ENCODE results near the gene CD74.

CD74 gene

DNA sequence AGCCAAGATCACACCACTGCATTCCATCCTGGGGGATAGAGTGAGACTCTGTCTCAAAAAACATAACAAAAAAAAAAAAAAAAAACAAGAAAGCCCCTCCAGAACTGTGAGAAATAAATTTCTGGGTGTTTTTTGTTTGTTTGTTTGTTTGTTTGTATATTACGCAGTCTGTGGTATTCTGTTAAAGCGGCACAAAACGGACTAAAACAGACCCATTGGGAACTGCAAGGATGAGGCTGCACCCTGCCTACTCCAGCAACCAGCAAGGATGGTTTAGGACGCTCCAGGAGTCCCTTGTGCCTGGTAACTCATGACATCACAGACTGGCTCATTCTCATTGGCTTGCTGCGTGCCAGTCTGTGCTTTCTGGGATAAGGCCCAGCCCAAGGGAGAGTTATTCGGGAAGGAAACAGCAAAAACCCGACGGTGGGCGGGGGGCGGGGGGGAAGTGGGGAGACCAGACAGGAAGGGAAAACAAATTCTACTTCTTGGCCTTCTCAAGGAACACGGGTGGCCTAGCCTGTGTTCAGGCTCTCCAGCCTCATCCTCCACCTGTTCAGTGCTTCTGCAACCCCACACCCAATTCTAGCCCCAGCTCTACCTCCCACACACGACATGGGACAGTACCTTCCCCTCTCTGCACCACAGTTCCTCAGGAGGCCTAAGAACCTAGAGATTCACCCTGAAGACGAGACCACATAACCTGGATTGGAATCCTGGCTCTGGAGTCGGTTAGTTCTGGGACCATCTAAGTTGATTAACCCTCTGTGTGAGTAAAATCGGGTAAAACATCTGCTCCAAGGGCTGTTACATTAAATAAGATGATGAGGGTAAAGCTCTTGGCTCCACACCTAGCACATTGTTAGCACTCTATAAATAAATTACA is 2.8 kb downstream of the CD74 start:
- peak; percentile 86 for DNase-seq

DNA sequence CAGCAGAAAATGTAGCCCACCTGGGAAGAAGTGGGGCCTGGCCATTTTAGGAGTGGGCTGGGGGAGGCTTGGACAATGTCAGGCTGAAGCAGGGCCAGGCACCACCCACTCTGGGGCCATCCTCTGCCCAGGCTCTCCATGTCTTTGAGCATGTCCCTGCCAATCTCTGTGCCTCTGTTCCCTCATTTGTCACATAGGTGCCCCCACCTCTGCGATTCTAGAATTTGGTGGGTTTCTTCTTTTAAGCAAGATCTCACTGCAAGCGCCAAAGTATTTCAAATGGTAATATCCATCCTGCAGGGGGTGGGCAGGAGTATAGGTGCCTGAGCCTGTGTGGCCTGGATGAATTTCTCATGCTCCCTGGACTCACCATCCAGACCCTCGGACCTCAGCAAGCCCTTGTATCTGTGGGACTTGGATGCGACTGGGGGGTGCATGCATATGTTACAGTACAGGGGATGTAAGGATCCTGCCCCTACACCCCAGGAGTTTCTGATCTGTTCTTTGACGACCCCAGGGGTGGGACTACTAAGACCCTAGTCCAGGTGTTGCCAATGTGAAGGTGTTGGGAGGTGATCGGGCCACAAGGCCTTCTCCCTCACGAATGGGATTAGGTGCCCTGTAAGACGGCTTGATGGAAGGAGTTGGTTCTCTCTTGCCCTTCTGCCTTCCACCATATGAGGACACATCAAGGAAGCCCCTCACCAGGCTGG is 4.3 kb downstream of the CD74 start:
- DNase-seq = no peak

DNA sequence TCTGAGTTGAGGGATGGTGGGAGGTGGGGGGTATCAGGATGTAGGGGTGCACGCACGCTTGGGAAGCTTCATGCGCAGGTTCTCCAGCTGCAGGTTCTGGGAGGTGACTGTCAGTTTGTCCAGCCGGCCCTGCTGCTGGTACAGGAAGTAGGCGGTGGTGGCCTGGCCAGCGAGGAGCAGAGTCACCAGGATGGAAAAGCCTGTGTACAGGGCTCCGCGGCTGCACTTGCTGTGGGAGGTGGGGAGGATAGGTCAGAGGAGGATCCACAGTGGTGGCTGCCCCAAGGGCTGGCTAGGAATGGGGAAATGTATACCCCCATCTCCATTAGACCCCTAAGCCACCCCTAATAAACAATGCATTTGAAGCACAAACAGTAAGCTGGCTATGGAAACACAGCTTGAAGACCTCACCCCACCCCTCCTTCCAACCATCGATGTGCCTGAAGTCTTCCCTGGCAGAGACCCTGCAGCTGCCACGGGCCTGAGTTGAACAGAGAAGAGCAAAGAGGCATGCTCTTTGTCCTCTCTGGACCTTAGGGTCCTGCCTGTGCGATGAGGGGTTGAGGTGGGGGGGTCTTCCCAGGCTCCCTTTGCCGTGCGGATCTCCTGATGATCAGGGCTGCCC is 5.5 kb downstream of the CD74 start:
- DNase-seq = peak in 1 of 2 experiments; percentile 30

DNA sequence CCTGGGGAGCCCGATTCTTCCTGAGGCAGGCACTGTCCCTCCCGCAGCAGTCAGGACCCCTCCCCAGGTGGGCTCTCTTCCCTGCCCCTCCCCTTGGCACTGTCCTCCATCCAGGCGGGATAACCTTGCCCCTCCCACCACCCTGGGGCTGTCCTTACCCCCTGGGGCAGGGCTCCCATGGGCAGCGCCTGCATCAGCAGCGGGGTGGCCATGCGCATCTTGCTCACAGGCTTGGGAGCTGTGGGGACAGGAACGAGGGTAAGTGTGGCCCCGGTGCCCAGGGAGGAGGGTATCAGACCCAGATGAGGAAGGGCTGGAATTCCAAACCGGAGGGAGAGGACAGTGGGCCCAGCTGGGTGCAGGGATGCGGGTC is 6.0 kb downstream of the CD74 start:
- no peak for DNase-seq

DNA sequence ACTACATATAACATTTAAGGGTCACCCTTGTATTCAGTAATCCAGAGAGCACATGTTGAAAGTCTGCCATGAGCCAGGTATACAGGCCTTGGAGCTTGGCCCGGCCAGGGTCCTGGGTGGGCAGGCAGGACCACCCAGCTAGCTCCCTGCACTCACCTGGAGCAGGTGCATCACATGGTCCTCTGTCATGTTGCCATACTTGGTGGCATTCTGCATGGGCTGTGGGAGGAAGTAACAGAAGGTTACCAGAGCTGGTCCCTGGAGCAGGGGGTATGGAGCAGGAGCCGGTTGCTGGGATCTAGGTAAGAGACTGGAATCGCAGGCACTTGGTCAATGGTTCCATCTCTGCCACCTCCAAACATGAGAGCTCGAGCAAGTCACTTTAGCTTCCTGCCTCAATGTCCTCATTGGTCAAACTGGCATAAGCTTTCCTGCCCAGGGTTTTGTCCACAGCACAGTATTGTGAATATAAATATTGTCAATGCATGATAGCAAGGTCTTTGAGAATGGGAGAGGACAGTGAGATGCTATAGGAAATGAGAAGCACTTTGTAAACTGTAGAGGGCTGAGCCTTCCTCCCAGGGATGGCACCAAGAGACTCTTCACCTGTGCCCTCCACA is 6.5 kb downstream of the CD74 start:
- no peak for DNase-seq

DNA sequence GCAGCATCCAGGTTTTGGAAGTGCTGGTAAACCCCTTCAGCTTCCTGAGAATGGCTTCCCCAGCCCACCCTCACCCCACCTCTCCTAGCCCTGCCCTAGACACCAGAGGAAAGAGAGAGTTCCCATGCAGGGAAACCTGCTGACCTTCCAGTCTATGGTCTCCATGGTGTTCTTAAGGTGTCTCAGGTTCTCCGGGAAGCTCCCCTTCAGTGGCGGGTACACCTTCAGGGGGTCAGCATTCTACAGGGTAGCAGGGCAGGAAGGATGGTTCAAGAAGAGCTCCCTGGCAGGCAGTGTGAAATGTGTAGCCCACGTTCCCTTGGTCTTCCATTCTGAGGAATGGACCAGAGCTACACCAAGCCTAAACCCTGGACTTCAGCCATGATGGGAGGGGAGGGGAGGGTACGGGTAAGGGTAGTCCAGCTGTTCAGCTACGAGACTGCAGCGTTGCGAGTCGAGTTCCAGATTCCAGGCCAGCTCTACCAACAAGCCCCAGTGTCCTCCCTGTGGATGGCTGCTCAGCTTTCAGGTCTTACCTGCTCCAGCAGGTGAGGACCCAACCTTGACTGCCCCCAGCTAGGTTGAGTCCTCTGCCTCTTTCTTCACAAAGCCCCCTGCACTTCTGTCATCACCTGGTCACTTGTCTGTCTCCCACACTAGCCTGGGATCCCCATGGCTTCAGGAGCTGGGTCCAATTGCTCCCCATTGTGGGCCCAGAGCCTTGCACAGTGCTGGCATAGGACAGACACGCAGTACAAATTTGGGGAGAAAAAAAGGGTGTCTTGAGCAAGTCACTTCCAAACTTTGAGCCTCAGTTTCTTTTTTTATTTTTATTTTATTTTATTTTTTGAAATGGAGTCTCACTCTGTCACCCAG is 7.5 kb downstream of the CD74 start:
- DNase-seq = no peak

DNA sequence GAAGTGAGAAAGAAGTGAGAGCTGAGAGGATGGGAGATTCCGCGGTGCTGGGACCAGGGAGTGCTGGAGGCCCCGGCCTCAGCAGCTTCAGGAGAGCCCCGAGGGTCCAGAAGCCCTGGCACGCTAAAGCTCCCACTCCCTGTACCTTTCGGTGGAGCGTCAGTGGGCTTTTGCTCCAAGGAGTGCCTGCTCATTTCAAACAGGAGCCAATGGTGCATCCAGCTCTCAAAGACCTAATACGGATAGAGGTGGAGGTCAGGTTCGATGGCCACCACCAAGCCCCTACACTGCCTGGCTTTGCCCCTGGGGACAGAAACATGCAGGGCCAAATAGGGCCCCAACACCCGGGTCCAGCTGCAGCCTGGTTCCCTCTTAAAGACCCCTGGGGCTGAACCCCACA is 8.2 kb downstream of the CD74 start:
- no peak for DNase-seq

DNA sequence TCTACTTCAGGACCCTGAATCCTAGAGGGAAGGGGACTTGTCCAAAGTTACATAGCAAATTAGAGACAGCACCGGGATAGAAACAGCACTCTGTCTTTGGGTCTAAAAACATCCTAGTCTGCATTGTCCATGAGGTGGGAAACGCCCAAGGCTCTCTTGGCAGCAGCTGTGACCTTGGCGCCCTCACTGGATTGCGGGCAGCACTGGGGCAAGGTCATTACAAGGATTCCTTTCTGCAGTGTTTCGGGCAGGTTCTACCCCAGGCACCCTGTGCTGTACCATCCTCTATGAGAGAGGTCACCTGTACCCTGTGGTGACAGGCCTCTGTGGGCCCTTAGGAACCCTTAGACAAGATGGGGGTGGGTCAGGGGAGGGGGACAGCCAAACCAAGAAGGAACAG is 8.6 kb downstream of the CD74 start:
- no peak for DNase-seq

DNA sequence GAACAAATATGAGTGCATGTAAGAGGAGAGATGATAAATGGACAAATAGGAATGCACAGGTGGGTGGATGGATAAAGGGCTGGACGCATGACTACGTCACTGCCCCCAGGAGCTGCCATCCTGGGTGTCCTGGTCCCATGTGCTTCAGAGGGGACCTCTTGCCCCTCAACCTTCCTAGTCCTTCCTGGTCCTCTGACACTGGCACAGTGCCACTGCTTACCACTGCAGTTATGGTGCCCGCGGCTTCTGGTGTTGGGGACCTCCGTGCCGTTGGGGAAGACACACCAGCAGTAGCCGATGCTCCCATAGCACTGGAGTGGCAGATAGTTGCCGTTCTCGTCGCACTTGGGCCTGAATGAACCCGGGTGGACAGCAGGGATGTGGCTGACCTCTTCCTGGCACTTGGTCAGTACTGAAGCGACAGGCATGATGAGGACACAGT is 9.8 kb downstream of the CD74 start:
- DNase-seq = no peak

DNA sequence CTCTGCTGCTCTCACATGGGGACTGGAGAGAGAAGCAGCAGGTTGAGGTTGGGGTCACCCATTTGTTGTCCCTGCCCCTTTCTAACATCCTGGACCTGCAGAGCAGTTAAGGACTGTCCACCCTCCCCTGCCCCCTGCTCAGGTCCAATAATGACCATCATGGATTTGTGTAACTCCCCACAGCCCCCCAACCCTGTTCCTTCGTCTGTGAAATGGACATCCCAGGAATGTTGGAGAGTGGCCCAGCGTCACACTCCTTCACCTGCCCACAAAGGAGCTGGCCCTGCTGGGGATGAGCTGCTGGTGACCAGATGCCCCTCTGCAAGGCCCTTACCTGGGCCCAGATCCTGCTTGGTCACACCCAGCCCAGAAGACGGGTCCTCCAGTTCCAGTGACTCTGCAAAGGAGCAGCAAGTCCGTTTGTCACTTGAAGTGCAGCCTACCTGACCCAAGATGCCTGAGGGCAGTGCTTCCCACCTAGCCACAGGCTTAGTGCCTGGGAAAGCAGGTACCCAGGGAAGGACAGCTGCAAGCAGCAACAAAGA is 10.4 kb downstream of the CD74 start:
- no peak for DNase-seq

DNA sequence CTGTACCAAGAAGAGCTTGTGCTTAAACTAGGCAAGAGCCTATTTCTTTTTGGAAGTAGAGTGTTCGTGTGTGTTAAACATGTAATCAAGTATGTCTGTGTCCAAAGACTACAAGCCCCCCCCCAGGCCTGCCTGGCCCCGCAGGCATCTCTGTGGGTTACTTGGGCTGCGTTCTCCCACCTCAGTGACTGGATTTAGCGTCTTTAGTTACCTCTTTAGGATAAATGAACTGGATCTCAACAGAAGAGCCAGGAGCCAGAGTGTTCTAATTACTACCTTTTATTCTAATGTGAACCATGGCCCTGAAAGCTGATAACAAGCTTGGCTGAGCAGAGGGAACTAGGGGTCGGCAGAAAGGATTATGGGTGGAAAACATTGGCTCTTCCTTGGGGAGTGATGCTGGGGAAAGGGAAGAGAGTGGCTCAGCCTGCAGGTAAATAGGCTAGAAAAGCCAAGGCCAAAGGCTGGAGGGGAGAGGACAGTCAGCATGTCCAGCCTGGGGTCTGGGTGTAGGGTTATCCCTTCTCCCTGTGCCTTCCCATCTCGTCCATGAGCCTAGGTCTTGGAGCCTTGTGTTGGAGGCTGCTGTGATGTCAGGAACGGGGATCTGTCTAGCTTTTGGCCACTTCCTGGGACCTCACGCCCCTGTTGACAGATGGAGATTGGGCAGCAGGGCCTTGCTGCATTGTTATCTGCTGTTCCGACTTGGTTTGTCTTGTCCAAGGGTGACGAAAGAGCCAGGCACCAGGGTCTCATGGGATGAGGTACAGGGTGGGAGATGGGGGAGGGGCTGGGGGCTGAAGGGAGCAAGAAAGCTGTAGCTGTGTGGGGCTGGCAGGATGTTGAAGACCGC is 11.1 kb downstream of the CD74 start:
- no peak for DNase-seq

DNA sequence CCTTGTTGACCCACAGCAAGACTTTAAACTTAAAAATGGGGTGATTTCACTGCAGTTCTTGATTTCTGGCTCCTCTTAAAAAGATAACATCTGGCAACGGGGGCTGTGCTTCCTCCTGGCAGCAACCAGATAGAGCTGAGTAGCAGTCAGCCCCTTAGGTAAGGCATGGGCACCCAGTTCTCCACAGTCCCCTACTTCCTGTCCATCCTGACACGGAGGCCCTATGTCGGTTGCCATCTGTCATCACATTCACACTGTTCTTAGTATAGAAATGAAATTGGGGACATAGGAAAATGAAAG is 11.7 kb downstream of the CD74 start:
- DNase-seq = no peak

DNA sequence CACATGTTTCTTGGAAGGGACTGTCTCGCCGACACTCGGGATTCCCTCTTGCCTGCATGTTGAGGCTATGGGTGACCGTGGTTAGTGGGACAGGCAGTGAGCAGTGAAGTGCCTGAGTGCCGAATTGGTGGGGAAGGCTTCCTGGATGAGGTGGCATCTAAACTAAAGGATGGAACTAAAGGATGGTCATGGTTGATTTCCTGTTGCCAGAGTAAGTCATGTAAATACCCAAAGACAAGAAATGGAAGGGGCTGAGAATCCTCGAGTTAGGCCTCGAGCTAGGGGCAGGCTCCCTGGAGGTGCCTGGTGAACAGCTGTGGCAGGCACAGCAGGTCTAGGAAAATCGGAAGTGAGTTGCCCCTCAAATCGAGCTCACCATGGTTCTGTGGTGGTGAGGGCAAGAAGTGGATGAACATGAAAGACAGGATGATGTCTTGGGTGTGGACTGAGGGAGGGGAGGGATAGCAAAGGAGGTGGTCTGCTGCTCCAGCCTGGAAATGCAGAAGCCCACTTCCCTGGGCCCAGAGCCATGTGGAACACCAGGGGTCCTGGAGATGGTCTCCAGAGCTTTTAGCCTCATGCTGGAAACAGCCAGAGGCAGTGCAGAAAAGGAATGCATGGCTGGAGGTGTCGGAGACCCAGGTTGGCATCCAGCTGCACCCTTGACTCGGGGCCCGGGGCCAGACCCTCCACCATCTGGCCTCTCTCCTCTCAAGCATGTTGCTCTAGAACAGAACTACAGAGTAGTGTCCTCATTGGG is 12.2 kb downstream of the CD74 start:
- DNase-seq = no peak

DNA sequence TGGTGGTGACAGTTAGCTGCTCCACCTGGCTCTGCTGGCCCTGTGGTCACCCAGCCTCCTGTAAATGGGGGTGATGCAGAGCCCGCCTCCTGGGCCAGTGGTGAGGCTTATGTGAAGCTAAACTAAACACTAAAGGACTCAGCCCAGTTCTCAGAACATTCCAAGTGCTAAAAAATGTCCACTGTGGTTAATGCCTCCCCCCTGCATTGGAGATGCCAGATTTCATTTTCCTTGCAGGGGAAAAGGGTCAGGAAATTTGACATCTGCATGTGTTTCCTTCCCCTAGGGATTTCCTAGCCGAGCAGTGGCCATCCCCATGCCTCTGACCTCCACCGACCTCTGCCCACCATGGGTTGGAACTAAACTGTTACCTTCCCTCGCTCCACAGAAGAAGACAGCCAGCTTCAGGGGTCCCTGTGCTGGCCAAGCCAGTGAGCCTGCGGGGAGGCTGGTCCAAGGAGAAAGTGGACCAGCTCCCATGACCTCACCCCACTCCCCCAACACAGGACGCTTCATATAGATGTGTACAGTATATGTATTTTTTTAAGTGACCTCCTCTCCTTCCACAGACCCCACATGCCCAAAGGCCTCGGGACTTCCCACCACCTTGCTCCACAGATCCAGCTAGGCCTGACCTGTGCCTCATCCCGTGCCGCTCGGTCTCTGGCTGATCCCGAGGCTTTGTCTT is 13.0 kb downstream of the CD74 start:
- no peak for DNase-seq

DNA sequence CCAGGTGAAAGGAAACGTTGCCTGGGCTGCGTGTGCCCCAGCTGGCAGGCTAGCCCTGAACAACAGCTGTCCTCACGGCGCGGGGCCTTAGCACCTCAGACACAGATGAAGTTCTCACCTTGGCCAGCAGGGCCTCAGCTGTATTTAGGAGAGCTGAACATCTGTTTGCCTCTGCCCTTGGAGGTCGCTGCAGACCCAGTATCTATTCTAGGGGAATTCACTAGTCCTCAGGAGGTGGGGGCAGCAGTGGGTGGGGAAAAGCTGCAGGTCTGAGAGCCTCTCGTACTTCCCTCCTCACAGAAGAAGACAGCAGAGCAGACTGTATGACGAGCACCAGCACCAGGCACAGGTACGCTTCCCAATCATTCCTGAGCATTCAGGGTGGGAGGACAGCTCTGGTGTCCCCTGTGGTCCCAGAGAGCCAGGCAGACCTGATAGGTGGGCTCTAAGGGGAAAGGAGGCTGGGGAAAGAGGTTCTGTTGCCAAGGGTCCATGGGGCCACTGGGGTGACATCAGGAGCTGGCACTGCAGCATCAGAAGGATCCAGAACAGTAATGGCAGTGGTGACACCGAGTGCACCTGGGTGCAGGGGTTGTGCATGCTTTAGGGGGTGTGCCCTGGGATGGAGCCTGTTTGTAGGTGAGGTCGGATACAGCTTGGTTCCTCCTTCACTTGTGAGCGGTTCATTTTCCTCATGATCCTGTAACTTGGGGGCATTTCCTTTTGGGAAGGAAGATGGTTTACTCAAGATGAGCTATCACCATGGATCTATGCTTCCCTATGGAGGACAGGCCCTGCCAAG is 13.8 kb downstream of the CD74 start:
- no peak for DNase-seq

DNA sequence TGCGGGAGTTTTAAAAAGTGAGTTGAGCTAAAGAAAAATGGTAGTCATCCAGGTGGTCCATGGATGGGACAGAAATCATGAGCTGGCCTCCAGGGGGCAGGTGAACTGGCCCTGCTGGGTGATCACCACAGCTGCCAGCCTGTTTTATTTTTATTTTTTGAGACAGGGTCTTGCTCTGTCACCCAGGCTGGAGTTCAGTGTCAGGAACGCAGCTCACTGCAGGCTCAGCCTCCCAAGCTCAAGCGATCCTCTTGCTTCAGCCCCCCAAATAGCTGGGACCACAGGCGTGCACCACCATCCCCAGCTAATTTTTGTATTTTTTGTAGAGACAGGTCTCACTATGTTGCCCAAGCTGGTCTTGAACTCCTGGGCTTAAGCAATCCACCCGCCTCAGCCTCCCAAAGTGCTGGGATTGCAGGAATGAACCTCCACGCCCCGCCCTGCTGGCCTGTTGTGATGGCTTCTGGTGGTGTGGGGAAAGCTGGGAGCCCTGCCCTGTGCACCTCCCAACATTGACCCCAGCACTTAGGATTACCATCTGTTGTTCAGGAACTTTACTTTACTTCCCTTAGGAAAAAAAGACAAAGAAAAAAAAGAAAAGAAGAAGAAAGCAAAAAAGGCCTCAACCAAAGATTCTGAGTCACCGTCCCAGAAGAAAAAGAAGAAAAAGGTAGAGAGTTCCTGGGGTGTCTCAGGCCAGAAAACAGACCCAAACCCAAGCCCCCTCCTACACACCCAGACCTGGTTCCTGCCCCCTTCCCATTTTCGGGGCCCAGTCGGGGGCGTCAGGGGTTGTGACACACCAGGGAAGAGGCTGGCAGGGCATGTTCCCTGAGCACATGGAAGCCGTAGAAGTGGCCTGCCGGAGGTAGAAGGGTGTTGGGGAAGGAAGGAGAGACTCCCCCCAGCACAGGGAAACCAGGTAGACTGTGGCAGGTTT is 14.7 kb downstream of the CD74 start:
- no peak for DNase-seq

DNA sequence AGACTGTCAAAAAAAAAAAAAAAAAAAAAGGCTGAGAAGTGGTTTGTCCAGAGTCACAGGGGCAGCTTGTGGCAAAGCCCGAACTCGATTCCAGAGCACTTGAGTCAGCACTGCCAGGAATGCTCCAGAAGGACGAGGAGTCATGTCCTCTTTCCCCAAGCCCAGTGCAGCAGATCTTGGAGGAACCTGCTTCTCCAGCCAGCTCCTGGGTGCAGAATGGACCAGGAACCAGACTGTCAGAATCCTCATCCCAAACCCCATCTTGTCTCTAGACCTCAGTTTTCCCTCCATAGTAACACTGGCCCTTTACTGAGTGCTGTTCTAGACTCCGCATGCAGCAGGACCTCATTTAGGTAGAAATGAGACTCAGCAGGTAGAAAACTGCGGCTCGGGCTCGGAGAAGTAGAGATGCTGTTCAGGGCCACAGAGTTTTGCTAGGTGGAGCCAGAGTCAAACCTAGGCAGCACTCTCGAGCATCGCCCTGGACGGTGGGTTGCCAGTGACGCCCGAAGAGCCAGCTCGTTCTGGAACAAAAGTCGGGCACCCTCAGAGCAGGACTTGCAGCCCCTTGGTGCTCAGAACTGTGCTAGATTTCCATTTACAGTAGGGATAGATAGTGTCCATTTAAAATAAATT is 15.4 kb downstream of the CD74 start:
- DNase-seq = no peak
